BLaER1 (cell line): ENCODE data around the gene SUFU.
A peak's percentile ranks its signal among the peaks of the same experiment; 100 is the strongest.

Experiments
- H3K27ac ChIP-seq: shearing (Covaris generic); formaldehyde crosslinking; 2 replicates; pipeline ENCODE4 v1.8.1; 2022
- H3K27me3 ChIP-seq: shearing (Covaris generic); formaldehyde crosslinking; 2 replicates; pipeline ENCODE4 v1.8.1; 2022
- H3K36me3 ChIP-seq: shearing (Covaris generic); formaldehyde crosslinking; 2 replicates; pipeline ENCODE4 v1.8.1; 2022
- H3K4me1 ChIP-seq: shearing (Covaris generic); formaldehyde crosslinking; 2 replicates; pipeline ENCODE4 v1.8.1; 2022
- H3K4me2 ChIP-seq: shearing (Covaris generic); formaldehyde crosslinking; 2 replicates; pipeline ENCODE4 v1.8.1; 2022
- H3K4me3 ChIP-seq: shearing (Covaris generic); formaldehyde crosslinking; 2 replicates; pipeline ENCODE4 v1.8.1; 2022
- H3K9ac ChIP-seq: shearing (Covaris generic); formaldehyde crosslinking; 2 replicates; pipeline ENCODE4 v1.8.1; 2022
- H3K9me3 ChIP-seq: shearing (Covaris generic); formaldehyde crosslinking; 2 replicates; pipeline ENCODE4 v1.8.1; 2022
- H4K20me1 ChIP-seq: shearing (Covaris generic); formaldehyde crosslinking; 2 replicates; pipeline ENCODE4 v1.8.1; 2022
- Cebpa-rat ChIP-seq: shearing (Covaris generic); IDR thresholded peaks from 2 replicates; pipeline ENCODE4 v1.8.1; 2022

Gene SUFU

DNA sequence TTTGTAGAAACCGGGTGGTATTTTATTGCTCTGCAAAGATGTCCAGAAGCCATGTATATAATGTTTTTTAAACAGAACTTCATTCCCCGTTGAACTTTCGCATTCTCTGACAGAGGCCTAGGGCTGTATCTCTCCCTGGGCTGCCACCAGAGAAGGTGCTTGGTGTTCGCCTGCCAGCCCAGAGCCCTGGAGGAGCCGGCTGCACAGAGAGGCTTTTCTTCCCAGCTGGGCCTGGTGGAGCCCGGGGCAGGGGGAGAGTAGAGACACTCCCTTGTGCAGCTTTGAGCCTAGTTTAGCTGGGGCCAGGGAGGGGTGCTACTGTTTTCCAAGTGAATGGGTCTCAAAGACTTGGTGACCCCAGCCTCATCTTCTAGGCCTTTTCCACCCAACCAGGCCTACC, 126.9 kb downstream of the SUFU start:
- TF ChIP-seq Cebpa-rat, result no peak
- Histone ChIP-seq H3K9ac (no peak overlapping the region), H3K9me3 (no peaks in the 10 kb centered on the region), H3K27ac (no peak overlapping the region), H4K20me1 (no peaks in the 10 kb centered on the region), H3K27me3 (no peaks in the 10 kb centered on the region), H3K36me3 (peaks cover 29% of the 10 kb centered on the region), H3K4me2 (no peak overlapping the region), H3K4me1 (peaks cover 99% of the 10 kb centered on the region), H3K4me3 (no peak overlapping the region)

DNA sequence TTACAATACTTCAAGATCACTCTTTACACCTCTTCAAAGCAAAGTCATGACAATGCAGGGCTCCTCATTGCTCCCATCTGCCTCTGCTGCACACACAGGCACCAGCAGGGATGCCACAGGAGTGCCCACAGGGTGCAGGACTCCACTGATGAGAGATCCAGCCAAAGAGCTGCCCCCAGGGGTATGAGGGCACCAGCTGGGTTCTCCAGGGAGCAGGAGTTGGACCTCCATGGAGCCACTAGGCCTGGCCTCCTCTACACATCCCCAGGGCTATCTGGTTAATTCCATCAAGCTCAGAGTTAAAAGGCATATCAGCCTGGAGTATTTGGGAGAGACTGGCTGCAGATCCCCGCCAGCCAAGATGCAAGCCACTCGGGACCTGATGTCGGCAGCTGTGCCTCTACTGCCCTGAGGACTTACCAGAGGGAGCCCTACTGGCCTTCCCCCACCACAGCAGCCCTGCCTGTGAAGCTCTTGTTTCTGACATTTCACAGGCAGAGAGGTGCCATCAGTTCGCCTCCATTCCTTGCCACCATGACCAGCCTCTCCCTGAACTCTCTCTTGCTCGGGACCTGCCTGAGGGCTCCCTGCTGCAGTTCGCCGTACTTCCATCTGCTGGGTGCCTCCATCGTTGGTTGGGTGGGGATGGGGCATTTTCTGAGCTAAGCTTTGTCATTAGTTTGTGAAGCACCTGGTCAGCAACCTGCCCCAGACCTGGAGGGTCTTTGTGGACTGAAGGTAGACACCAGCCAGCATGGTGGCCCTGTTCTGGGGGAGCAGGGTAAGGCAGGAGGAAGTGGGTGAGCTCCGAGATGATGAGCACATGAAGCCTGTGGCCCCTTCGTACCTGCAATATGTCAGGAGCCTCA, 128.0 kb downstream of the SUFU start:
- Histone ChIP-seq H3K27ac (no peak overlapping the region), H3K9me3 (no peaks in the 10 kb centered on the region), H3K9ac (no peak overlapping the region), H3K36me3 (peaks cover 29% of the 10 kb centered on the region), H3K4me3 (no peak overlapping the region), H3K27me3 (no peaks in the 10 kb centered on the region), H4K20me1 (no peaks in the 10 kb centered on the region), H3K4me2 (peak overlapping the region; percentile 64), H3K4me1 (peaks cover 97% of the 10 kb centered on the region)
- no peak for TF ChIP-seq Cebpa-rat

DNA sequence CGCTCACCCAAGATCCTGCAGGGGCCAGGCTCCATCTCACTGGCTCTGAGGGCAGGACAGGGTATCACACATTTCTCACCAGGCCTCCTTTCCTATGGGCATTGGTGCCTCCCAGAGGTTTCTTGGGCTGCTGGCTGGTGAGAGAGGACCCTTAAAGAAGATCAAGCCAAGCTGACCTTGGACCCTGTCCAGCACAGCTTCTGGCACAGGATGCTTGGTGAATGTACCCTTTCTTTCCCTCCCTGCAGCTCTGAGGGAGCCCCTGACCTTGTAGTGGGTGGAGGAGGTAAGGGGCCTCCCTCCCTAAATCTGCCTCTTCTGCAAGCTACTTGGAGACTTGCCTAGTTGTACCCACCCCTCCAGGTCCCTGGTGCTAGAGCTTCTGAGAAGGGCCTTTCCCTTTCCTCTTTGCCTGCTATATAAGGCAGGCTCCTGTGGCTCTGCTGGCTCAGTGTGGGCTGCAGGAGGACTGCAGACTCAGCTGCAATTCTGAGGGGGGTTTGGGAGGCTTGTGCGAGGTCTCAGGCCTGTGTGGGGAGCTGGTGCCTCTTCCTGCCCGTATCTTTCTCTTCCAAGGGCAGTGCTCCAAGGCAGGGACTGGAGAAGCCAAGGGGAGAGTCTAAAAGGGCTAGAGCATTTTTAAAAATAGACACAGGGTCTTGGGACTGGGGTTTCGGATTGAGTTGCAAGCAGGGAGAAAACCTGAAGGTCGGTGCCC, 128.8 kb downstream of the SUFU start:
- Histone ChIP-seq H4K20me1 (no peaks in the 10 kb centered on the region), H3K4me1 (peaks cover 89% of the 10 kb centered on the region), H3K9me3 (no peaks in the 10 kb centered on the region), H3K9ac (no peak overlapping the region), H3K27me3 (no peaks in the 10 kb centered on the region), H3K4me3 (no peak overlapping the region), H3K27ac (peak overlapping the region; percentile 3; the same call in 1 of the 2 replicates), H3K36me3 (peaks cover 24% of the 10 kb centered on the region), H3K4me2 (peak overlapping the region; percentile 64)
- TF ChIP-seq Cebpa-rat, result no peak

DNA sequence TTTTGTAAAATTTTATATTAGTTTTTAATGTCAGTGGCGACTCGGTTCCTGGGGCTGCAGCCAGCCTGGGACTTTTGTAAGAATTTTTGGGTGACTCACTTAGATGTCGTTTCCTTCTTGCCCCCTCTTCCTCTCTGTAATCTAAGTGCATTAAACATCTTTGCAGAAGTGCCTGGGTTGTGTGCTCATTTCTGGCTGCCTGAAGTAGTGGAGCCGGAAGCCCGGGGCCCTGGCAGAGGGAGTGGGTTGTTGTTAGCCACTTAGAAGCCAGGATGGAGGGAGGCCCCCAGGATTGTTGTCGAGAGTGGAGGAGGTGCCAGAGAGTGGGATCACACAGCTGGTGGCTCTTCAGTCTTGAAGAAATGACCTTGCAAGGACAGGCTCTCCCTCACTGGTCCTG, 129.5 kb downstream of the SUFU start:
- Histone ChIP-seq H3K9me3 (no peaks in the 10 kb centered on the region), H3K36me3 (peaks cover 21% of the 10 kb centered on the region), H4K20me1 (no peaks in the 10 kb centered on the region), H3K4me3 (no peak overlapping the region), H3K9ac (no peak overlapping the region), H3K4me1 (peaks cover 82% of the 10 kb centered on the region), H3K27me3 (no peaks in the 10 kb centered on the region), H3K27ac (peak overlapping the region; percentile 45), H3K4me2 (peak overlapping the region; percentile 64)
- TF ChIP-seq Cebpa-rat, result no peak

DNA sequence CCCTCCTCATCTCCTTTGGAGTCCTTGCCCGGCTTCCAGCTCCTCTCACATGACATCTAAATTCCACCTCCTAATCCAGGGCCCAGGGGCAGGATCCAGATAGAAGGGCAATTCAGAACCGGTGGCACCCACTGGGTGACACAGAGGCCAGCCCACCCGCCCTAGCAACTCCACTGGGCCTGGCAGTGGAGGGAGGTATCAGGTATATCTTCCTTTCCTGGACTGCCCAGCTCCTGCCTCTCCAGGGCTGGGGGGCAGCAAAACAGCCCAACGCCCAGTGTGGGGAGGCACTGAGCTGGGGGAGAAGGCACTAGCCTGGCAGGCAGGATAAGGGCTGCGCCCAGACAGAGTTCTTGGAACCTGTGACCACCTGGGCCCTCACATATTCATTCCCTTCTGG, 130.1 kb downstream of the SUFU start:
- Histone ChIP-seq H3K4me3 (no peak overlapping the region), H4K20me1 (no peaks in the 10 kb centered on the region), H3K9ac (no peak overlapping the region), H3K27ac (peak overlapping the region; percentile 45), H3K27me3 (no peaks in the 10 kb centered on the region), H3K4me1 (peaks cover 76% of the 10 kb centered on the region), H3K9me3 (no peaks in the 10 kb centered on the region), H3K4me2 (peak overlapping the region; percentile 64), H3K36me3 (peaks cover 21% of the 10 kb centered on the region)
- TF ChIP-seq Cebpa-rat, result no peak

DNA sequence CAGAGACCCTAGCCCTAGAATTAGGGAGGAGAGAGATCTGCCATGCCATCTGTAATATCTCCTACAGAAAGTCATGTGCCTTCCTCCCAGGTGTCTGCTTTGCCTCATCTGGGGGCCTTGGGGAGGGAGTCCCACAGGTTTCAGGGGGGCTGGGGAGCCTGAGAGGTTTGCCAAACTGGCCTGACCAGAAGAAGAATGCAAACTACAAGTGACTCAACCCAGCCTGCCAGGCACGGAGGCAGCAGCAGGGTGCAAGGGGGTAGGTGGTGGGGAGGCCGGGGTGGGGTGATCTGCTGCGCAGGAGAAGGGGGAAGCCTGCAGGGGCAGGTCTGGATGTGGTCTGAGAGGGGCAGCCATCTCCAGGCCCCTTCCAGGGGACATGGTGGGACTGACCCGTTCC, 130.9 kb downstream of the SUFU start:
- Histone ChIP-seq H3K4me1 (peaks cover 68% of the 10 kb centered on the region), H3K4me3 (no peak overlapping the region), H4K20me1 (no peaks in the 10 kb centered on the region), H3K9me3 (no peaks in the 10 kb centered on the region), H3K9ac (no peak overlapping the region), H3K4me2 (peak overlapping the region; percentile 64), H3K27me3 (no peaks in the 10 kb centered on the region), H3K27ac (peak overlapping the region; percentile 68), H3K36me3 (peaks cover 21% of the 10 kb centered on the region)
- TF ChIP-seq Cebpa-rat, result no peak

DNA sequence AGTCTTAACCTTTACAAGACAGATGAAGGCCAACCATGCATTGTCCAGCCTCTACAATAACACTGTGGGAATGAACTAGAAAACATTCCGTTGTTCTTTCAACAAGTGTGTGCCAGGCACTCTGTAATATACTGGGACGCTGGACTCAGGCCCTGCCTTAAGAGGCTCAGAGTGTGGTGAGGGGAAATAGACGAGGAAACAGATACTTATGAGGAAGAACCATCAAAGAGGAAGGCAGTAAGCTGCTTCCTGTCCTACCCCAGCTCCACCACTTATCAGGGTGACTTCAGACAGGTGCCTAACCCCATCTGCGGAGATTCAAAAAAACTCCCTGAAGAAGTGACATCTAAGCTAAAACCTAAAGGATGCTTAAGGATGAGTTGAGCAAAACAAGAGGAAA, 131.6 kb downstream of the SUFU start:
- no peak overlapping the region for H3K4me3 ChIP-seq
- H3K36me3 ChIP-seq, result peaks cover 17% of the 10 kb centered on the region
- peak overlapping the region; percentile 68 for H3K27ac ChIP-seq
- H3K4me2 ChIP-seq, result peak overlapping the region; percentile 64
- H3K27me3 ChIP-seq, result no peaks in the 10 kb centered on the region
- H3K9ac ChIP-seq, result no peak overlapping the region
- peaks cover 61% of the 10 kb centered on the region for H3K4me1 ChIP-seq
- no peak for TF ChIP-seq Cebpa-rat
- no peaks in the 10 kb centered on the region for H3K9me3 ChIP-seq
- no peaks in the 10 kb centered on the region for H4K20me1 ChIP-seq

DNA sequence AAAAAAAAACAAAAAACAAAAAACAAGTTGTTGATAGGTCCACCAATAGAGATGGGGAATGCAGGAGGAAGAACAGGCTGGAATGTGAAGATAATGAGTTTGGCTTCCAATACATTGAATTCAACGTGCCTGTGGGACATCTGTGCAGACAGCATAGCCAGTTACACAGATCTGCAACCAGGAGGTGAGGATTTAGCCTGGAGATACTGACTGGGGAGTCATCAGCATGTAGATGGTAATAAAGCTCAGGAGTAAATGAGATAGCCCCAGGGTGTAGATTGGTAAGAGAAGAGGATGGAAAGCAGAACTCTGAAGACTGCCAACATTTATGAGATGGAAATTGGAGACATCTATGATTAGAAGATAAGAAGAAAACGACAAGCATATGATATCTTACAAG, 135.8 kb downstream of the SUFU start:
- no peaks in the 10 kb centered on the region for H4K20me1 ChIP-seq
- H3K9me3 ChIP-seq, result no peaks in the 10 kb centered on the region
- no peak overlapping the region for H3K27ac ChIP-seq
- H3K27me3 ChIP-seq, result no peaks in the 10 kb centered on the region
- no peak overlapping the region for H3K4me3 ChIP-seq
- no peaks in the 10 kb centered on the region for H3K36me3 ChIP-seq
- H3K9ac ChIP-seq, result no peak overlapping the region
- TF ChIP-seq Cebpa-rat, result no peak
- no peak overlapping the region for H3K4me2 ChIP-seq
- H3K4me1 ChIP-seq, result peaks cover 26% of the 10 kb centered on the region

DNA sequence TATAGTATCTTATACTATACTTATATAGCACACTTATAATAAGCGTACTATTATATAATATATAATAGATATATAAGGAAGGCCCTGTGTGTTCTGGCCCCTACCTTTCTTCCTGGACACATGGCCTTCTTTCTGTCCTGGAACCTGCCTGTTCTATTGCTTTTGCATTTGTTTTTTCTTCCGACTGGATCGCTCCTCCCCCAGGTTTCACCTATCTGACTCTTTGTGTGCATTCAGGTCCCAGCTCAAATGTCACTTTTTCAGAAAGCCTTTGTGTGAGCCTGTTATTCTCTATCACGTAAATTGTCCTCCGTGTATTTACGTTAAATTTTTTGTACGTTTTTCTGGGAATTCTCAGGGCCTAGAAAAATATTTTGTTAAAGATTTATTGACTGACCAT, 137.6 kb downstream of the SUFU start:
- Histone ChIP-seq H3K9ac (peak overlapping the region; percentile 97), H3K4me3 (peak overlapping the region; percentile 95), H3K27ac (peak overlapping the region; percentile 73), H3K27me3 (no peaks in the 10 kb centered on the region), H3K4me1 (peaks cover 8% of the 10 kb centered on the region), H3K4me2 (peak overlapping the region; percentile 74), H3K9me3 (no peaks in the 10 kb centered on the region), H3K36me3 (no peaks in the 10 kb centered on the region), H4K20me1 (peaks cover 14% of the 10 kb centered on the region)
- TF ChIP-seq Cebpa-rat, result no peak
